ENCODE measurements around the gene CASZ1.
A peak's percentile ranks its signal among the peaks of the same experiment; 100 is the strongest.

CASZ1 gene

GRCh38 chr1:10774615-10775310, 21.7 kb downstream of the CASZ1 start:
- no peak for DNase-seq

GRCh38 chr1:10773851-10774614, 22.4 kb downstream of the CASZ1 start:
- no peak for DNase-seq

DNA sequence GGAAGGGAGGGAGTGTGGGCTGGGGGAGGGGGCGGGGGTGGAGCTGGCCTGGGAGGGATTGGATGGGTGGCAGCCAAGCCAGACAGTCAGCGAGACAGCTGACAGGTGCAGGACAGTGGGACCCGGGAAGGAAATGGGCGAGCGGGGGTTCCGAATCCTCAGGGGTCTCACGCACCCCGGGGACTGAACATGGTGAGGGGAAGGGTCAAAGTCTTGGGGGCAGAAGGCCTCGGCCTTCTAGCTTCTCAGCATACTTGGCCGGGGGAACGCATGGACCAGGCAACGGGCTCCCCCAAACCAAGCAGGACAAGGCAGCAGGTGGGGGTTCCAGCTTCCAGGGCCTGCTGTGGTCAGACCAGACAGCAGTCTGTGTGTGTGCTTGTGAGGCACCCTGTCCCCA, 23.1 kb downstream of the CASZ1 start:
- DNase-seq: no peak

DNA sequence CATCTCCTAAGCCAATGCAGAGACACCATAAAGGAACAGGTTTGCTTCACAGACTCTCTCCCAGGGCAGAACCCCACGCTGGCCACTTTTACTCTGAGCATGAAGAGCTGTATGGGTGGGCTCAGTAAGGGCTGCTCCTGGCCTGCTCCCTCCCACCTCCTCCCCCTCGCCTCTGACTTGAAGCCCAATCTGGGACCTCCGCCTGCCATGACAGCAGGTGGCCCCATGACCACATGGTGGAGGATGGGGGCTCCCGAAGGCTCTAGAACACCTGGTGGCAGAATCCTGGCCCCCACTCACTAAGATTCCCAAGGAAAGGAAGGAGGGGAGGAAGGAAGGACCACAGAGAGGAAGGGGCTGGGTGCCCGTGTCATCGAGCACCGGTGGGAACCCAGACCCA, 23.7 kb downstream of the CASZ1 start:
- DNase-seq: no peak

DNA sequence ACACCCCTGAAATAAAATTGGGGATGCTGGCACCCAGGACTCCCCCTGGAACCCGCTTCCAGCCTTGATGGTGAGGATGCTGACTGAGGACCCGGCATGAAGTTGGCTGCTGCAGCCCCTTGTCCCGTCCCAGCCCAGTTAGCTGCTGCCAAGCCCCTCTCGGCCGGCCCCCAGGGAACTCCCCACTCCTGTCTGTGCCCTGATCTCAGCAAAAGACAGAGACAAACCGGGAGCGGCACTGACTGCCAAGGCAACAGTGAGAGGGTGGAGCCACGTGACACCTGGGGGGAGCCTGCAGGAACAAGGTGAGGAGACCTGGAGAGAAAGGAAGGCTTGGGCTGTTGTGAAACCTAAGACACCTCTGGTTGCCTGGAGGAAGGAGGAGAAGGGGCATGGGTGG, 24.7 kb downstream of the CASZ1 start:
- no peak for DNase-seq

DNA sequence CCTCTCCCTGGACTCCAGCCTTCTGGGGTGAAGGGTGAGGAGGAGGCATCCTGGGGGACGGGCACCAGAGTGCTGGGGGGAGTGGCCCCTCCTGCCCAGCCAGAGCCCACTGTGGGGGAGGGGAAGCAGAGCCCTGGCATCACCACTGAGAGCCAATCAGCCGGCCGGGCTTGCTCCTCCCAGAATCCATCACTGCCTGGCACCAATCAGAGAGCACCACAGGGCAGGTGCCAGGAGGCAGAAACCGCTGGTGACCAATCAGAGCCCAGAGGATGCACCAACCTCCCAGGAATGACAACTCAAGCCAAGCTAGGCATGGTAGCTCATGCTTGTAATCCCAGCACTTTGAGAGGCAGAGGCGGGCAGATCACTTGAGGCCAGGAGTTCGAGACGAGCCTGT, 27.9 kb downstream of the CASZ1 start:
- DNase-seq: no peak

DNA sequence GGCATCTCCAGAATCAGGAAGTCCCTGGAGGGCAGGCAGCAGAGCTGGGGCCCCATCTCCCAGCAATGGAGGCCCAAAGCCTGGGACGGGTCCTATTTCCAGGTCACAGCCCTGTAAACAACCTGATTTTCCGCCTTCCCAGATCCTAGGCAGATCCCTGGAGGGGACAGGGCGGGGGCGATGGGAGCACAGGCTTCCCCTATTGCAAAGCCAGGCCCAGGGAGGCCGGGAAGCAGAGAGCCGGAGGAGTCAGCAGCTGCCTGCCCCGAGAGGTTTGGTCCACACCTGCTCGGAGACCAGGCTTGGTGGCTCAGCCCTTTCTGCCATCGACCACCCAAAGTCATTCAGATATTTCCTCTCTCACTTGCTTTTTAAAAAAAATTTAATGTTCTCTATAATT, 29.2 kb downstream of the CASZ1 start:
- DNase-seq: no peak

DNA sequence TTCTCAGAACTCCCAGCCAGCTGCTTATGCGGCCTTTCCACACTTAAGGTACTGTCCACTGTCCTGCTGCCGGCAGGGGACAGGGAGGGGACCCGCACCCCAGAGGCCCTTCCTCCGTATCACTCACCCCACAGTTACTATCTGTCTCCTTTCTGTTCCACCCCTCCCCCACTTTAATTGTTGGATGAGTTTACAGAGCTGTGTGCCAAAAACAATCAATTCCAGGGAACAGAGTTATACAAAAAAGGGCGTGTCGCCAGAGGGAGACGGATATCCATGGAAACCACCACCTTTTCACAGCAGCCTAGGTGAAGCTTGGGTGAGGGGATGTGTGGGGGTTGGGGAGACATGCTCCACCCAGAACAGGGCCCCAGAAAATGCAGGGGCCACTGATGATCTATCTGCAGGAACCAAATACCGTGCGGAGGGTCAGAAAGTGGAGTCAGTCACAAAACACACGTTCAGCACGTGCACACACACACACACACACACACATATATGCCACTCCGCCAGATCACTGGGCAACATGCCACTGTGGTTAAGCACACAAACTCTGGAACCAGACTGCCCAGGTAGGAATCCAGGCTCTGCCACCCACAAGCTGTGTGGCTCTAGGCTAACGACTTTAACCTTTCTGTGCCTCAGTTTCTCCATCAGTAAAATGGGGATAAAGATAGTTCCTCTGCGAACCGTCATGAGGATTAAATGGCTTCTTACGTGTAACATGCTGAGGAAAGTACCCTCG, 30.5 kb downstream of the CASZ1 start:
- peak; percentile 68 for DNase-seq

GRCh38 chr1:10765304-10765703, 31.1 kb downstream of the CASZ1 start:
- DNase-seq: no peak

DNA sequence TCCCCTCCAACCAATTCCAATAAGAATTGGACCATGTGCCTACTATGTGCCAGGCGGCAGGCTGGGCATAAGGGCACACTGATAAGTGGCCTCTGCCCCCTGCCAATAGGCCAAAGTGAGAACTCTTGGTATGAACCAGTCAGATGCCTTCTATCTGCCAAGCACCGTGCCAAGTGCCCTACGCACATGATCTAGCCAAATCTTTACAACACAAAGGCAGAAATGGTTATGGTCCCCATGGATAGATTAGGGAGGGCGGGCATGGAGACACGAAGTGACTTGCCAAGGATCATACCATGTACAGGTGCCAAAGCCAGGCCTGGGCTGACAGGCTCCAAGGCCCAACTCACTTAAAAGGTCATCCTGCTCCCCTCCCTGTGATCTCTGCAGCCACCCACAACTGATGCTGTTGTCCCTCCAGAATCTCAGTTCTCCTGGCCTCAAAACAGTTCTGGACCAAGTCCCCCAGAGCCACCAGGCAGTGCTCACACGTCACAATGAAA, 32.1 kb downstream of the CASZ1 start:
- DNase-seq: no peak

DNA sequence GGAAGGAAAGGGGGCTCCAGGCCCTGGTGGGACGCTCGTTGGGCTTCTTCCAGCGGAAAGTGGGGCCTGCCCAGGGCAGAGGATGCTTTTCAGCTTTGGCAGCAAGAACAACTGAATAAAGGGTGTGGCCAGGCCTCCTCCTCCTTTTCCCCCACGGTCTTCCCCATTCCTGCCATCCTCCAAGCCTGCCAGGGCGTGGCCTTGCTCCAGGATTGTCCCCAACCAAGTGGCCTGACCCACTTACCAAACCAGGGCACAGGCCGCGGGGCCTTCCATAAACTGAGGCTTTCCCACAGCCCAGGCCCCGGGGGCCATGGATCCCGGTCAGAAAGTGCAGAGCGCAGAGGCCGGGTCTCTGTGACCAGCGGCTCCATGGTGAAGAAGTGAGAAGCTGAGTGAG, 33.6 kb downstream of the CASZ1 start:
- no peak for DNase-seq

DNA sequence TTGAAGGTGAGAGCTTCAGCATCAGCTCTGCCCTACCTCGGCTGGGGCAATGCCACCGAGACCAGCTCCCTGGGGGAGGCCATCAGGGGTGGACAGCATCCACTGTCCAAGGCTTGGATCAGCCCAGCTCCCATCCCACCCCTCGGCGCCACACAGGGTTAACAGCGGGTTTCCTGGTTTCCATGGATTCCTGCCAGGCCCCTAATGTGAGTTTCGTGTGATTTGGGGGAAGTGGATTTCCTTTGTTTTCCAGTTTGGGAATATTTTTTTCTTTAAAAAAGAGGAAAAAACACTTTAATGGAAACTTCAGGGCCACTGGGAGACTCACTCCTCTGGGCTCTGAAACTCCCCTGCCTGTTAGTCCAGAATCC, 34.3 kb downstream of the CASZ1 start:
- DNase-seq: no peak

- no peak for DNase-seq
Measured at GRCh38 chr1:10761503-10762152, 34.8 kb downstream of the CASZ1 start.

DNA sequence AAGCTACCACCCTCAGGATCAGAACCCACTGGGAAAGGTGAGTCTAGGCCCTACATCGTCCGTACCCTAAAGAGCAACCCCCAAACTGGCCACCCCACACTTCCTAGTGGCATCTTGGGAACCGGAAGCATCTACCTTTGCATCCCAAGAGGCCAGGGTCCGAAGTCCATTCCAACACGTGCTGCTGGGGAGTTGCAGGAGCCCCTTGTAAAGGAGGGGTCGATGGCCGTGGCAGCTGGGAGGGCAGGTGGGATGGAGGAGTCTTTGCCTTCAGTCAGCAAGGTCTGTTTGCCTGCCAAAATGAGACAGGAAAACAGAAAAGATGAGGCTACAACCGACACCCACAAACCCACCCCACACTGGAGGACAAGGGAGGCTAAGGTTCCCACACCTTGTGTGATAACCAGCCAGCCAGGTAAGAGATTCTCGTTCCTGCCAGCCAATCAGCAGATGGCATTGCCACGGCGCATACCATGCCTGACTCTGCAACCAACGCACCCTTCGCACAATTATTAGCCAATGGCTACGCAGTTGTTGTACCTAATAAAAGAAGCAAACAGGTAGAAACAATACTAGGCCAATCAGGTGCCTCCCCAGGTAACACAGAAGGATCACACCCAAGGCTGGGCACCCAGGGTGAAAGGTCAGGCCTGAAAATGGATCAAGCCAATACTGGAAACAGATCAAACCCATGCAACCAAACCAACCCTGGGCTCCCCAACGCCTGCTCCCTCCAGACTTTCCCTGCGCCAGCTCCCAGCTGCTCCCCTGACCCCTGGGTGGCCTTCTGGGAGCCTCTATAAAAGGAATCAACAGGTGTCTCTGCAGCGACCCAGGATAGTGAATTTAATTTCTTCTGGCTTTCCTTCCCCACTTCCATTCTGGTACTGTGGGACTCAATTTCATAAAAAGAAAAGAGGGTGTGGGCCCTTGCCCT, 35.6 kb downstream of the CASZ1 start:
- DNase-seq: no peak

DNA sequence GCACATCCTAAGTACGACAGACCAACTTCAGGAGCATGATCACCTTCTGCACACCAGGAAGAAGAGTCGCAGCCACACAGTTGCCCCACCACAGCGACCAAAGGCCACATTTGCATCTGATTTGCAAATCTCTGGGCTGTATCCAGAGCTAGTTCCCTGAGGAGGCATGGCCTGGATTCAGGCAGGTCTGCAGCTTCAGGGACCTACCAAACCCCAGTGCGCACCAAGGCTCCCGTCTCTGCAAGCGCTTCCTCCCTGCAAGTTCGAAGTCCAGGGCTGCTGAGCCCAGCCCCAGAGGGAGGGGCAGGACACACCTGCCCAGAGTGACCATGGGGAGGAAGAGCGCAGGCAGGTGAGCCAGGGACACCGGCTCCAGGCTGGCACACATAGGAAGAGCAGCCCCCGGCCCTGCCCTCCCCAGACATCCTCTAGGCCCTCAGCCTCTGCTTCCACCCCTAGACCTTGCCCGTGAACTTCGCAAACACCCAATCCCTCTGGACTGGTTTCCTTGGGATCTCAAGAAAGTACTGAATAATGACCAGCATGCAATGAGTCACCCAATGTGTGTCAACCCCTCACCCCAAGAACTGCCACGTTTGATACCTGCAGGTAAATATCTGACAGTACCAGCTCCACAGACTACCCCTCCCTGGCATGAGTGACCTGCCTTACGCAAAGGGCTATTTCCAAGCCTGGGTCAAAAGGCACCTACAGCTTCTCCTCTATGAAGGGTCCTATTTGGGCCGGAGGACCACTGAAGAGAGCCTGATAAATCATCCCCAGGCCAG, 36.8 kb downstream of the CASZ1 start:
- DNase-seq: no peak

GRCh38 chr1:10756842-10757241, 39.6 kb downstream of the CASZ1 start:
- DNase-seq: no peak

GRCh38 chr1:10755970-10756521, 40.4 kb downstream of the CASZ1 start:
- DNase-seq: peak; percentile 77

DNA sequence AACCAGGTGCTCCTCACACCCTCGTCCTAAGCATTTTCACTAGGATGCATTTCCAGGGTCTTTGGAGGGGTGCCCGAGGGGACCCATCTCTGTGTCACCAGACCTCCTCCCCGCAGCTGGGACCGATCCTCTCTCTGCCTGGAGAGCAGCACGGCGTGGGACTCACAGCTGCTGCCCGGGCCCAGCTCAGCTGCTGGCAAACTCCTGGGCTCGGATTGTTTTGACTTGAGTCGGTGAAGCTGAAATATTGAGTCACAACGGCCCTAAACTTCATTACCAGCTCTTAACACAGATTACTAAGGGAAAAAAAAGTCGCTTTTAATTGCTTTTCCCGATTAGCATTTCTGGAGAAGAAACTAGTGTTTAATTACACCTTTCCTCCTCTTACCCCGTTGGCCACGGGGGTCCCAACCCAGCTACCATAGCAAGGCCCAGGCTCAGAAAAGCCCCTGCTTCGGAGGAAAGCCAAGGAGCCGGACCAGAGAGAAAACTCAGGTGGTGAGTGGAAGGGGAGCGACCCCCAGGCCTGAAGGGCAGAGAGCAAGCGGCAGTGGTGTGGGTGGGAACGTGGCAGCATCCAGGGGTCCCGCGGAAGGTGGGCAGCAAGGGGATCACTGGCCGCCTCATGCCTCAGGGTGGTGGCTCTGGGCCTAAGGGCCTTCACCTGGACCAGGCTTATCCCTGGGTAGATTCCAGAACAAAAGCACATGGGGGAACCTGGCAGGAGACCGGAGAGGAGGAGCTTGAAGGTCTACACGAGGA, 41.7 kb downstream of the CASZ1 start:
- DNase-seq: no peak

GRCh38 chr1:10753299-10753698, 43.1 kb downstream of the CASZ1 start:
- no peak for DNase-seq

DNA sequence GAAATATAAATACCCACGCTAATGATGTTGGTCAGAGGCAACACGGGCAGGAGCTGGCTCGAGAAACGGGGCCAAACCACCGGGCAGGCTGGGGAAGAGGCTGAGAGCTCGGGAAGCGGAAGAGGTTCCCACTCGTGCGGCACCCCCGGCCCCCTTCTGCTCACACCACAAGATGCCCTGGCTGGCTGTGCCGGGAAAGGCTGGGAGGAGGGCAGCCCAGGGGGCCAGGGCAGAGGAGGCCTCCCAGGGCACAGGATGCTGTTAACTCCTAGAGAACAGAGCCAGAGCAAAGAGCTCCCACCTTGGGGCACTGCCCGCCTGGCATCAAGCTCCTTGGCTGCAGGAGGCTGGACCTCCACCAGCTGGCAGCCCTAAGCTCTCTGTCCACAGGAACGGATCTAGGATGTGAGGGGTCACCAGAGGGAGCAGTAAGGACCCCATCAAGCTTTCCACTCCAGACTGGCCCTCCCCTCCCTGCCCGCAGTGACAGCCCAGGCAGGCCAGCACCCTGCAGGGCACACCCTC, 44.8 kb downstream of the CASZ1 start:
- no peak for DNase-seq

Measured in RPMI8226 (cell line).